ENCODE measurements around the gene POU2F2.
"Not testable (repeated sequence)": the region's sequence is repeated elsewhere in the genome, so short reads cannot be mapped to it uniquely, and the experiment has no call there.

POU2F2 gene

DNA sequence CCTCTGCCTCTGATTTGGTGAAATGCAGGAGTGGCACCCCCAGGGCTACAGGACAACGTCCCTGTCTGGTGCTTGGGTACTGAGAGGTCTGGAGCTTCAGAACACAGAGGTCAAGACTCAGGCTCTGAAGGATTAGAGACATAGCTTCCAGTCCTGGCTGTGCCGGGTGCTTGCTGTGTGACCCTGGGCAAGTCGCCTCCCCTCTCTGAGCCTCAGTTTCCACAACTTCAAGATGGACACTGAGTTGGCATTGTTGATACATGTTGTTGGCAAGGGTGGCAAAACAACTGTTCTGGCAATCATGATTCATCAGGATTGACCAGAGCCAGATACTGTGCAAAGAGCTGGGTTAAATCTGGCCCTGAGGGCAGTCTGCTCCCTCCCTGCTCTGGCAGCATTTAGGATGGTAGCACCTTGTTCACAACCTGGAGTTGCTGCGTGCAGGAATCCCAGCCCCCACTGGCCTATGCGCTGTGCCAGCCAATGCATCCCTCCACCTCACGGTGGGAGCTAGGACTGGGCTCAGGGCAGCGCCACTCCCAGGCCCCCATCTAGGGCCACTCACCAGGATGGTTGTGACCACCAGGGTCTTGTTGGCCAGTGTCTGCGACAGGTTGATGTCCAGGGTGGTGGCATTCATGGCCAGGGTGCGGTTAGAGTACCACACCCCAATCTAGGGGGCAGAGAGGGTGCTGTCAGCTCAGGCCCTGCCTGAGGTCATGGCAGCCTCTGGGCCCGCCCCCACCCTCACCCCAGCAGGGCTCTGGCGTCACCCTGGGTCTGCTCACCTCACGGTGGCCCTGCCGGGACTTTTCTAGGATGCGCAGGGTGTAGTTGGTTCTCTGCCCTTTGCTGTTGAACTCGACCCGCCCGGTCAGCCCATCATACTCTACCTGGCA lies 79.0 kb downstream of the POU2F2 start:
- DNase-seq, result no peak

DNA sequence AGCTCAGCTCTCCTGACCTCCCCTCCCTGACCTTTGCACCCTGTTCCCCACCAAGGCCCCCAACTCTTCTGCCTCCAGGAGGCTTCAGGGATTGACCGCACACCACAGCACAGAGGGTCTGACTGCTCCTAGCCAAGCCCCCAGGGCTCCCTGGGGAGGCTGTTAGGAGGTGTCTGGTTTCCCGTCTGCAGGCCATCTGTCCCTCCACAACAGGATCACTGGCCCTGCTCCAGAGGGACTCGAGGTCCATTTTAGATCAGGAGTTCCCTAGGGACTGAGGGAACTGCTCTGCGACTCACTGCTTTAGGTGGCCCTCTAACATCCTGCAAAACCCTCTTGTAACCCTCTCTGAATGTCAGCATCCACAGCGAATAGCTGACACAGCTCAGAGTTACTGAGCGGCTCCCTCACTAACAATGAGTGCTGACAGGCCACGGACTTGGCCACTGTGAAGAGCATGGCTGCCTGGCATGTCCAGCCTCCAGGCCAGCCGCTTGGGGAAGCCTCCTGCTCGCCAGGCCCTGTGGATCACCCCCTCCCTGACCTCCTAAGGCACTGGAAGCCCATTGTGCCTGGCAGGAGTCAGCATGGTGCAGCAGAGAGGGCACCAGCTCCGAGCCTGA lies 79.9 kb downstream of the POU2F2 start:
- no peak for DNase-seq

DNA sequence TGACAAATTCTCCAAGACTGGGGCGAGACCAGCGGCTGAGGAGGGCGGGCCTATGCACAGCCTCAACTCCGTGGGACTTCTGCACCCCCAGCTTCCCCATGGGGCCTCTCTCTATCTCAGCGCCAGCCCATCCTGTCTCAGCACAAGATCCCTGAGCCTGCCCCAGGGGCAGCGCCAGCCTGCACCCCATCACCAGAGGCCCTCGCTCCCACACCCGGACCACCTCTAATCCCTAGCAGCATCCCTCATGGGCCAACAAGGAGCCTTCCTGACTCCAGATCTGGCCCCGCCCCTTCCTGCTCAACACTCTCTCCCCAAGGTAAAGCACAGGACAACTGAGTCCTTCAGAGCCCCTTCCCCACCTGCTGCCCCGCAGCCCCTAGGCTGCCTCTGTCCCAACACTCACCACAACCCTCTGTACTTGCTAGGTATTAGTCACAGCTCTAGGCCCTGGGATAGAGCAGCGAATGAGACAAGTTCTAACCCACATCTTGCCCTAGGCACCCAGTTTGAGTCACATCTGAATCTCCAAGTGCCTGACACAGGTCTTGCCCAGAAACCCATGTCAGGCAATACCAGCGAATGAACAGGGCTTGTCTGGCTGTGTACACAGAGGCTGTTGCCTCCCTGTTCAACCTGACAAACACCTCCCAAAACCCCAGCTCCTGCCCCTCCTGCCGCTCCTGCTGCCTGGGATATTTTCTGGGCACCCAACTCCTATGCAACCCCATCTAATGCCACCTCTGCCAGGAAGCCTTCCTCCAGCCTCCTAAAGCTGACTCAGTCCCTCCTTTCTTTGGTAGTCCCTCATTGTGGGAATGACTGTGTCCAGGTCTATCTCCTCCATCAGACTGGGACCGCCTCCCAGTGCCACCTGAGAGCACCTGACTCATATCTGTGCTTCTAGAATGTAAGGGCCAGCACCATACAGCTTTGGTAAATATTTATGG lies 80.8 kb downstream of the POU2F2 start:
- DNase-seq, result no peak

DNA sequence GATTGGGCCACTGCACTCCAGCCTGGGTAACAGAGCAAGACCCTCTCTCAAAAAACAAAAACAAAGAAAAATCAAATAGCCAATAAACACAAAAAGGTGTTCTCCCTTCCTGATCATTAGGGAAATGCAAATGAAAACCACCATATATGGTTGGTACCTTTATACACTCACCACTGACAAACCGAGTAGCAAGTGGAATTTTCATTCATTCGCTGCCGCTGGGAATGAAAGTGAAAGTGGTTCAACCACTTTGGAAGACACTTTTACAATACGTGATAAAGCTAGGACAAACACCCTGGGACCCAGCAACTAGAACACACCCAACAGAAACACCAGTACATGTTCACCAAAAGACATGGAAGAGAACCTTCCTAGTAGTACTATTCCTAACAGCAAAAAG lies 83.3 kb downstream of the POU2F2 start:
- DNase-seq, result no peak

DNA sequence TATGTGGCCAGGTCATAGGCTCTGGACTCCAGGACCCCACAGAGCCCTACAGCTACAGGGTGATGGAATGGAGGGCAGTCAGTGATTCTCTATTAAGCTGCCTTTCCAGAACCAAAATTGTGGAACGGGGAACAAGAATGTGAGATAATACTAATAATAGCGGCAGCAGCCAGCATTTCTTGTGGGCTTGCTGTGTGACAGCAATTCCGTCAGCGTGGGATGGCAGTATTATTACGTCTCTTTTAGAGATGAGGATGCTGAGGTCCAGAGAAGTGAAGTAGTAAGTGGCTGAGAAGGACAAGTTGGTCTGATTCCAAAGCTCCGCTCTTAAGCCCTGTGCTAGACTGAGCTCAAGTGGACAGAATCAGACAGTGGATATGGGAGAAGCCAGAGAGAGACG lies 86.7 kb downstream of the POU2F2 start:
- DNase-seq, result no peak

DNA sequence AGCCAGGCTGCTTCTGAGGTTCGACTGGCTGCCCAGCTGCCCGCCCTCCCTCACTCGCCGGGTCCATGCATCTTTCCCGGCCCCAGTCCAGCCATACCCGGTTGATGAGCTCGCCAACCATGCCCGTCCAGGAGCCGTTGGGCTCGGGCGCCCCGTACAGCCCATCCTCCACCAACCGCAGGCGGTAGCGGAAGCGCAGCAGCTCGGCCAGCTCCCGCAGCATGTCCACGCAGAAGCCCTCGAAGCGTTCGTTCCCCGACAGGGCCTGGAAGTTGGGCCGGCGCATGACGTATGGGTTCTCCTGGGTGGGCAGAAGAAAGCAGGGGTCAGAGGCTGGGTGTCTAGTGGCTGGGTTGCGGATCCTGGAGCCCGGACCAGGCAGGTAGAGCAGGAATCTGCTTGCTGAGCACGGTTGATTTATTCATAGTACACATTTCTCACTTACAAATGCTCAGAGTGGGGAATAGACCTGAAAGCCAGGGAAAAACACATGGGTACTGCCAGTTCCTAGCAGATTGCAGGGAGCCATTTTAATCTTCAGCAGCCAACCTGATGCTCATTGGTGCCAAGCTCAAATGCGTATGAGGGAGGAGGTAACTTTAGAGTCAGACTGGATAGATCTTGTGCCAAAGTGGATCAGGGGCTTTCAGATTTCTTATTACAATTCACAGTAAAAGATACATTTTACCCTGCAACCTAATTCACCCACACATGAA lies 89.6 kb downstream of the POU2F2 start:
- DNase-seq, result no peak

DNA sequence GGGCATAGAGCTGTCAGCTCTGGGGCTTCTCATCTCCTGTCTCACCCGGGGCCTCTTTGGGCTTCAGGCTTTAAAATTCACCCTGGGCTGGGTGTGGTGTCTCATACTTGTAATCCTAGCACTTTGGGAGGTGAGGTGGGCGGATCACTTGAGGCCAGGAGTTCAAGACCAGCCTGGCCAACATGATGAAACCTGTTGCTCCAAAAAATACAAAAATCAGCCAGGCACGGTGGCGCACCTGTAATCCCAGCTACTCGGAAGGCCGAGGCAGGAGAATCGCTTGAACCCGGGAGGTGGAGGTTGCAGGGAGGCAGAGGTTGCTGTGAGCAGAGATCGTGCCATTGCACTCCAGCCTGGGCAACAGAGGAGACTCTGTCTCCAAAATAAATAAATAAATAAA lies 91.8 kb downstream of the POU2F2 start:
- not testable (repeated sequence) for DNase-seq

DNA sequence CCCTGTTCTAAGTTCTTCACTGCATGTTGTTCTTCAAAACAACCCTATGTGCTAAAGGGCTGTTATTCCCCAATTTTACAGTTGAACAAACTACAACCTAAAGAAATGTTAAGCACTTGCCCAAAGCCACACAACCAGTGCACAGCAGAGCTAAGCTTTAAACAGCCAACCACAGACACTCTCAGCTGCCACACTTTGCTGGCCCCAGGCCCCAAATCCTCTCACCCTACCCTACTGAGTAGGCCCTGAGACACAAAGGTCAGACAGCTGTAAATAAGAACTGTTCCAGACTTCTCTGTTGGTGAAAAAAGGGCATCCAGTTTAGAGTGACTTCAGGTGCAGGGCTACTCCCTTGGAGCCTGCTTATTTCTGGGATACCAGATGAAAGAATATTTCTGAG lies 92.2 kb downstream of the POU2F2 start:
- DNase-seq, result no peak

DNA sequence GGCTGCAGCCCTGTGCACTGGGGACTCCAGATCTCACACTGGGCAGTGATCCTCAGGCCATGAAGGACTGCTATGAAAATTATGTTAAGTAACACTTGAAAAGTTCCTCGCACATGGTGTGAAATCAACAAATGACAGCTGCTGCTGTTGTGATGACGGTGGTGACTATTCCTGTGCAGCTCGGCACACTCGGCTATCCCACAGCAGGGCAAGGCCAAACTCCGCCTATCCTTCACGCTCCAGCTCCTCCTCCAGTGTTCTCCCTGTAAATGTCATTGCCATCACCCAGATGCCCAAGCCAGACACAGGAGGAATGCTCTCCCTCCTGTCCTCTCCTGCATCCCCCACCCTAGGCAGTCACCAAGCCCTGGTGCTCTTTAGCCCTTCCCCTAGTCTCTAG lies 93.6 kb downstream of the POU2F2 start:
- peak; percentile 35 for DNase-seq

DNA sequence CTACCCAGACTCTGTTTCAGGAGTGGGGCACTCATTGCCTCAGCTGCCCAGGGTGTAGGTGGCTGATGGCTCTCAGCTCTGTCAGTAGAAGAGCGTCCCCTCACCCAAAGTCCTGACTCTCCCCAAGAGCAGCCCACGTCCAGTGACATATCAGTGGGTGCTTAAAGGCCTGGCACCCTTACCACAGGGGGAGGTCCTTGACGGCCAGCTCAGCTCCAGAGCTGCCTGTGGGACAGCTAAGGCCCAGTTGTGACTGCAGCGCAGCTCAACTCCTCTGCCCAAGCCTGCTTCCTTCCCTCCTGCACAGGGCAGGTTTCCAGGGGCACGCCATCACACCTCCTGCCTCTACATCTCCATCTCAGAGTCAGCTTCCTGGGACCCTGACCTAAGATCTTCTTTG lies 94.6 kb downstream of the POU2F2 start:
- no peak for DNase-seq
